Left colon (tissue), 2 donors: ENCODE measurements around the gene CST6. TPM values are rescaled to one million over a fixed set of nuclear protein-coding genes. Genes with fewer than 3 reads are reported as not detected.
"Not testable (repeated sequence)": the region's sequence is repeated elsewhere in the genome, so short reads cannot be mapped to it uniquely, and the experiment has no call there.

Experiments
- ATAC-seq: fragments of 200-7000 bp; cut with Tn5 transposase; one replicate; pipeline ENCODE4 v1.9.1; 2020; ENCODE audit warnings: mild to moderate bottlenecking, moderate library complexity
- DNase-seq, 2 donors: peaks; one replicate each; pipeline ENCODE4 v3.0.0-alpha.2; 2020
- intact Hi-C, 2 donors: fragments of 100-400 bp; cut with DNase I in 1 of 2; cut with micrococcal nuclease in 1 of 2; formaldehyde crosslinking; loops; one replicate each; pipeline versions ENCODE4 v1.11.2 to v1.14.0; 2022; cut with DNase I, micrococcal nuclease
- total RNA-seq, 2 donors: library from RNA; stranded (reverse); fragmentation: NEBNext Ultra II Directional; extraction: Animal tissue kit (Norgen Biotek cat#: 25700); gene quantifications; one replicate each; pipeline ENCODE4 v1.2.1, GENCODE V29; 2021
- donor health status: DM: no; HTN: no; CAD: no.
- donor health status: DM: yes; HTN: yes; CAD: no.

Gene CST6
- total RNA-seq, 2 donors from 2014 or later, result not detected

- DNase-seq, result no peak
- intact Hi-C loops, result loop anchor here in 1 of 2 donors (10.0 kb wide), 1 partner anchor 97 kb away; the partner anchor contains the start of gene FIBP
- peak; percentile 14 for ATAC-seq
Observed at GRCh38 chr11:65981972-65982823, 29.6 kb upstream of the CST6 start.

DNA sequence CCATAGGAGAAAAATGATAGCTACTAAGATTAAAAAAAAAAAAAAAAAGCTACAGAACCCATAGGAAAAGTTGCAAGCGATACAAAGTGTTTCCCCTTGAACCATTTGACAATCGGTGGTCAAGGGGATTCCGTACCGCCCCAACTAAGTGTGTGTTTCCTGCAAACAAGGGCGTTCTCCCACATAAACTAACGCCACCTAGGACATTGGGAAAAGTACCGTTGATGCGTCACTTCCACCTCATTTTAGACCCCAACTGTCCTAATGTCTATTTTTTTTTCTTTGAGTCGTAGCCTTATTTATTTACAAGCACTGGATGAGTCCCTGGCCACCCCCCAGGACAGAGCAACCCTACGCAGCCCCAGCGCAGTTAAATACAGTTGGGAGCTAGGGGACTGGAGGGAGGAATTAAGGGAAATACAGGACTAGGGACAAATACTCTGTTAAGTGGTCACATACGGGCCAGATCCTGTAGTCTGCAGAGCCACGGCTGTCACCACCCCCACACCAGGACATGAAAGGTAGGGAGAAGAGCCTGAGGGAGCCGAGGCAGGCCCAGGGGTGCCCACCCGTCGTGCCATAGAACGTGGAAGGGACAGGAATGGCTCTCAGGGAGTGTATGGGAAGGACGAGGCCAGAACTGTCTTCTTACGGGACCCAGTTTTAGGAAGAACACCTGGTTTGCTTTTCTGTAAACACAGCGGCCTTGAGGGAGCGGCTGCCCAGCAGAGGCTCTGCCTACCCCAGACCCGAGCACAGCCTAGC is 28.8 kb upstream of the CST6 start:
- intact Hi-C loops, result loop anchor here in 1 of 2 donors (10.0 kb wide), 1 partner anchor 98 kb away; the partner anchor contains the start of gene FIBP
- no peak for ATAC-seq

DNA sequence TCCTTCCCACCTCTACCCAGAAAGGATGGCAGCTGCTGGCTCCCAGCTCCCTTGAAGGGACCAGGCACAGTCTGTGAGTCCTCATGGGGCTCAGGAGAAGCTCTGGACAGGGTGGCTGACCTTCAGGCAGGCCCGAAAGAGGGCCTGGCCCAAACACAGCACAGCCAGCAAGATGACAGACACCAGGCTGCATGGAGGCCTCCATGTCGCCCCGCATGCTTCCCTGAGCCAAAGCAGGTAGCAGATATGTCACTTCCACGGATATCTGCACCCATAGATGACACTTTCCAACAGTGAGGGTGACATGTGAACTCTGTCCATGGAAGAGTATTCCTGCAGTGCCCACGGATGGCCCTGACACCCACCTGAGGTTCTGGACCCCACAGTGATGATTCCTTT is 28.2 kb upstream of the CST6 start:
- ATAC-seq, result no peak
- no peak for DNase-seq
- intact Hi-C loops, result loop anchor here in 1 of 2 donors (10.0 kb wide), 1 partner anchor 99 kb away; the partner anchor contains the start of gene FIBP

More for the DNA sequence above, 28.8 kb upstream of the CST6 start:
- DNase-seq, result no peak

- intact Hi-C loops, result loop anchor here (5.0 to 10.0 kb wide), 2 partner anchors 103 to 105 kb away; partner anchors contain the start of gene FIBP (in 1 of the 2)
- DNase-seq (no peak), ATAC-seq (no peak)
Observed at GRCh38 chr11:65987336-65987735, 24.5 kb upstream of the CST6 start.

DNA sequence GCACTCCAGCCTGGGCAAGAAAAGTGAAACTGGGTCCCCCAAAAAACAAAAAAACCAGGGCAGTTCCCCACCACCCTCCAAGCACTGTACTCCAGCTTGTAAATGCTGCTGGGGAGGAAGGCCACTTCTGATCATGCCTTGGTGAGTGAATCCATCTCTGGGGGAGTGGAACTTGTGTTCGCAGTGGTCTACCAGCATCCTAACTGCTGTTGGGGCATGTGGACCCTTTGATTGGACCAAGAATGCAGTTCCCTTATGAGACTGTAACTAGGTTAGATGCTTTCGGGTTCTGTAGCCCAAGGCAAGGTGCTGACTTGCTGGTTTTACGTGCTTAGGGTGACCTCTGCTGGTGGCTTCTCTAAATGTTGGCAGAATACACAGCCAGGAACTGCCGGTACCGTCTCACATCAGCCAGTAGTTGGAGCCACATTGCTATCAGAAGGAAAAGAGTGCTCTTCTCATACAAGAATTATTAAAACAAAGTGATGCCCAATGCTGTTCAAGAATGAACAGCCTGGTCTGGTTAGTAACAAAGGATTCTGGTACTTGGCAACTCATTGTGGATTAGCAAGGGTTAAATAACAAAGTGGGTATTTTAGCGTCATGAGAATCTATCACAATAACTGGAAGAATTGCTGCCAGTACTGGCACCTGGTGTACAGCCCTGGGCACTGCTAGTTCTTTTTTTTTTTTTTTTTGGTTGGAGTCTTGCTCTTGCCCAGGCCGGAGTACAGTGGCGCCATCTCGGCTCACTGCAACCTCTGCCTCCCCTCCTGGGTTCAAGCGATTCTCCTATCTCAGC is 22.8 kb upstream of the CST6 start:
- intact Hi-C loops, result loop anchor here (5.0 to 10.0 kb wide), 2 partner anchors 104 to 107 kb away; partner anchors contain the start of gene FIBP (in 1 of the 2)
- DNase-seq (peak; percentile 85 to 94), ATAC-seq (peak; percentile 99)

DNA sequence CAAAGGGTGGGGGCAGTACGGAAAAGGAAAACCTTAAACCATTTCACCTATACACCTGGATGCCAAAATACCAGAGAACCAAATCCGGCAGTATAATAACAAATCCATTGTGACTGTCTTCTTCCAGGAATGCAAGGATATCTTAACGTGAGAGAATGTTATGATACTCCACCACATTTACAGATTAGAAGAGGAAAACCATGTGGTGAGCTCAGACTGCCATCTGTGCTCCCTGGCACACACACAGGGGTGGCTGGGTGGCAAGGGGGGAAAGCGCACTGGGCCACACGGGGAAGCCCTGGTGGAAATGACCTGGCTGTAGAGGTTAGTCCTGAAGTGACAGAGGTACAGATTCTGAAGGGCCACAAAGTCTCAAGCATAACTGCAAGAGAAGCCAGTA is 19.8 kb upstream of the CST6 start:
- DNase-seq, result no peak
- intact Hi-C loops, result no loop called here
- no peak for ATAC-seq

DNA sequence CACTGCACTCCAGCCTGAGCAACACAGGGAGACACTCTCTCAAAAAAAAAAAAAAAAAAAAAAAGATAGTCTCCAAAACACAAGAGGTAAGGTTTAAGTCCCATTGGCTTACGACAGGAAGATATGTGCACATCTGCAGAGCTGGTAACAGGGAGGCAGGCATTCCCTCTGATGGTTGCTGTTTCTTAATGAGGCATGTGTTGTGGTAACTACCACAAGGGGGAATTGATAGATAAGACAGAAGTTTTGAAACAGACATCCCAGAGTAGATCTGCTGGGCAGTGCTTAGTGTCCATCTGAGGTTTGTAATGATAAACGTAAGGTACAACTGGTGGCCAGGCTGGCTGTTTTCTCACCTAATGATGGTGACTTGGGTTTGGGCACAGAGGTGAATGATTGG is 14.5 kb upstream of the CST6 start:
- ATAC-seq (no peak), DNase-seq (no peak)
- intact Hi-C loops, result no loop called here

- intact Hi-C loops, result no loop called here
- peak; percentile 91 to 92 for DNase-seq
- peak; percentile 89 for ATAC-seq
Observed at GRCh38 chr11:66001942-66002647, 9.7 kb upstream of the CST6 start, which contains the start of the genes BANF1 and EIF1AD. Gene BANF1 (plus strand): TSS chr11:66002503. CDS start chr11:66003251, 748 bp downstream. Gene EIF1AD (minus strand): TSS chr11:66002157. CDS start chr11:66000389, 1,768 bp downstream.

DNA sequence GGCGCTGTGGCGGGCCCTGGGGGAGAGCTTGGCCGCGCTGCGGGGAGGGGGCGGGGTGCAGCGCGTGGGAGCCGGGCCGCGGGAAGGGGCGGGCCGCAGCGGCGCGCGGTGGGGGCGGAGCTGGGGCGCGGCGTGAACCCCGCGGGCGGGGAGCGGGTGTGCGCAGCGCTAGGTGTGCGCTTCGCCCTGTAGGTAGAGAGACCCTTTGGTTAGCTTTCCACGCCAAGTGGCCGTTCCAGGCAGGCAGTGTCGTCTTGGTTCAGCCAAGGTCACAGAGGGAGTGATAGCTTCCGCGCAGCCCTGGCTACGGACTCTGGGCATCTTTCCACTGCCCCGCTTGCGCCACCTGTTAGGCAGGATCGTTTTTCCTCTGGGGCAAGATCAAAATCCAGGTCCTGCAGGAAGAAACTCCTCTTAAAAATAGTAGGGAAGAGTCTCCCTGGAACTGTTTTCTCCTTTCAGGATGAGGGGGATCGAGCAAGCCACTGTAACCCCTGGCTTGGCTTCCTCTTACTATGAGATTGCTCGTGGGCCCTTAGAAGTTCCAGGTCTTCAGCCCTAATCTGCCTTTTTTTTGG is 9.1 kb upstream of the CST6 start:
- ATAC-seq (peak; percentile 79), DNase-seq (peak; percentile 64 to 69)
- intact Hi-C loops, result no loop called here

- ATAC-seq (no peak), DNase-seq (no peak)
- intact Hi-C loops, result no loop called here
Observed at GRCh38 chr11:66003291-66003690, 8.5 kb upstream of the CST6 start.

- ATAC-seq, result no peak
- DNase-seq, result no peak
- intact Hi-C loops, result no loop called here
Observed at GRCh38 chr11:66004186-66004585, 7.6 kb upstream of the CST6 start.

DNA sequence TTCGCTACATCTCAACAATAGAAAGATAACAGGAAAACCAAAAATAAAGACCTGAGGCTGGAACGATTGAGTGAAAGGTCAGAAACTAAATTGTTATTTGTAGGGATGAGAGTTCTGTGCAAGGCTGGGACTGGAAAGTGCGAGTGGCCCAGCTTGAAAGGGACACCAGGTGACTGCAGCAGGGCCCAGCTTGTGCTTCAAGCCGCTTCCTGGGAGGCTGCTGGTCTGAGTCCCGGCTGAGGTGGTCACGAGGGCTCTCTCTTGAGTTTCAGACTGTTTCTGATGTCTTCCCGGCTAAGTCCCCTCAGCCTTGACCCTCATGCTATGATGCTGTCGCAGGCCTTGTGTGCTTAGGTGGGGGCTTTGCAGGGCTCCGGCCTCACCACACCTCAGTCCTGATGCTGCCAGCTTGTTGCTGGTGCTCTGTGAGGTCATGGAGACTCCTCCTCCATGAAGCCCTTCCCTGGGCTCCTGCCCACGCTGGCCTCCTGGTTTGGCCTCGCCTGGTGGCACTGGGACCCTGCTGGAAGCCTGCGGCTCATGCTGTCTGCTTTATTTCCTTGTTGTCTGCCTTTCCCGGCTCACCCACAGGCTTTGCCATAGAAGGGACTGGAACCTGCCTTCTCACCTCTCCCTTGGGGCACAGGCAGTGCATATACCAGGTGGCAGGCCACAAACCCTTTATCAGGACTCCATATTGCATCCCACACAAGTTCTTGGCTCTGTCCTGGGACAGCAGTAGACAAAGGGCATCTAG is 5.5 kb upstream of the CST6 start:
- ATAC-seq (no peak), DNase-seq (no peak)
- intact Hi-C loops, result no loop called here

- ATAC-seq (no peak), DNase-seq (no peak)
- intact Hi-C loops, result no loop called here
Observed at GRCh38 chr11:66006891-66007176, 5.0 kb upstream of the CST6 start.

GRCh38 chr11:66007201-66007634 is 4.6 kb upstream of the CST6 start:
- ATAC-seq, result no peak
- DNase-seq, result no peak
- intact Hi-C loops, result no loop called here

GRCh38 chr11:66008095-66008467 is 3.7 kb upstream of the CST6 start:
- intact Hi-C loops, result no loop called here
- DNase-seq, result no peak
- no peak for ATAC-seq

GRCh38 chr11:66008468-66009101 is 3.2 kb upstream of the CST6 start:
- ATAC-seq, result no peak
- no peak for DNase-seq
- intact Hi-C loops, result no loop called here

DNA sequence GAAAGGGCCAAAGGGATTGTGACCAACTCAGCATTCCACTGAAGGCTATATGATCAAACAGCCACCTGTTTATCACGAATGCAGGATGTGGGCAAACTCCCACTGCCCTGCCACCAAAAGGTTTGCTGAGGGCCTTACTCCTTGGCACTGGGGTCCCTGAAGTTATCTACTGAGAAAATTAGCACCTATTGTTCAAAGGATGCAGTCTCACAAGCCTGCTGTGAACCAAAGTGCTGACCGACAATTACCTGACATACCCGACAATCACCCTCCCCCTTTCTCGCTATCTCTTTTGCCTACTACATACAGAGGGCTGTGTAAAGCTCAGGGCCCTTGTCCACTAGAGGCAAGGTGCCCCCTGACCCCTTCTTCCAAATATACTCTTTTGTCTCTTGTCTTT is 1.8 kb upstream of the CST6 start:
- ATAC-seq, DNase-seq, intact Hi-C loops: not testable (repeated sequence)
